ENCODE measurements around the gene KLK12. TPM values are rescaled to one million over a fixed set of nuclear protein-coding genes. Genes with fewer than 3 reads are reported as not detected.

The KLK12 gene
- total RNA-seq, 1 donor from 2014 or later = 1.6 TPM

GRCh38 chr19:51075998-51076397, 41.2 kb upstream of the KLK12 start:
- no peak for TF ChIP-seq CTCF (conservative IDR thresholded peaks at IDR 0.05)
- H3K36me3 Mint-ChIP-seq = no peaks in the 10 kb centered on the region
- no peak for DNase-seq (ENCODE audit: extremely low spot score, unreplicated experiment)
- no peak overlapping the region for H3K27ac Mint-ChIP-seq
- no peak overlapping the region for H3K4me3 Mint-ChIP-seq
- no peaks in the 10 kb centered on the region for H3K4me1 Mint-ChIP-seq (ENCODE audit: unreplicated experiment)
- peaks cover 4% of the 10 kb centered on the region for H3K9me3 Mint-ChIP-seq
- peaks cover 15% of the 10 kb centered on the region for H3K27me3 Mint-ChIP-seq

- H3K36me3 Mint-ChIP-seq = no peaks in the 10 kb centered on the region
- TF ChIP-seq CTCF (conservative IDR thresholded peaks at IDR 0.05) = no peak
- peaks cover 21% of the 10 kb centered on the region for H3K27me3 Mint-ChIP-seq
- H3K4me3 Mint-ChIP-seq = no peak overlapping the region
- peaks cover 14% of the 10 kb centered on the region for H3K9me3 Mint-ChIP-seq
- no peak overlapping the region for H3K27ac Mint-ChIP-seq
- H3K4me1 Mint-ChIP-seq (ENCODE audit: unreplicated experiment) = no peaks in the 10 kb centered on the region
- no peak for DNase-seq (ENCODE audit: extremely low spot score, unreplicated experiment)
Measured at GRCh38 chr19:51071095-51071405, 36.2 kb upstream of the KLK12 start.

DNA sequence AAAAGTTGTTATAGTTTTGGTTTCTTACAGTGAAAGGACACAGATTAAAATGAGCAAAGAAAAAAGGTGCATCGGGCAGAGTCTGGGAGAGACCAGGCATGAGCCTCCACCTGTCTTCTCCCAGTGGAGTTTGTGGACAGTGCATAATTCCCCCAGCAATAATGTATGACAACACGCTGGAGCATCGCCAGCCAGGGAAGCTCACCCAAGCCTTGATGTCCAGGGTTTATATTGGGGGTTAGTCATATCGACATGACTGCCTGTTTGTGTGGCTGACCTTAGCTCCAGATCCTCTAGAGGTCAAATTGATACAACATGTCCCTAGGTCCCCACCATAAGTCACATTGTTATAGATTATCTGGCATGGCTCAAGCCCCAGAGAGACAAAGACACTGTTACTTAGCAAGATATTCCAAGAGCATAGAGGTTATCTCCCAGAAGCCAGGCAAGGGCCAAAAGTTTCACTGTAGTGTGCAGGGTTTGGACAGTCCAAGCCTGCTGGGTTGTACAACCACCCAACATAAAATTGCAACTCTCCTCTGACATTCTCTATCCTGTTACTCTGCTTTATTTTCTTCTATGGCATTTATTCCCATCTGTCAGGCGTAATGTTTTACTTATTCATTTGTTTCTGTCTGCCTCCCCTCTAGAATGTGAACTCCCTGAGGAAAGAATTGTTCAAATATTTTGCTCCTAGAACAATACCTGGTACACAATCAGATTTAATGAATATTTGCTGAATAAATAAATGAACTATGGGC, 35.7 kb upstream of the KLK12 start:
- no peak for DNase-seq (ENCODE audit: extremely low spot score, unreplicated experiment)
- Mint-ChIP-seq H3K27me3 (peaks cover 24% of the 10 kb centered on the region), H3K36me3 (no peaks in the 10 kb centered on the region), H3K4me1 (ENCODE audit: unreplicated experiment) (no peaks in the 10 kb centered on the region), H3K9me3 (peaks cover 14% of the 10 kb centered on the region), H3K4me3 (peak overlapping the region; percentile 18), H3K27ac (no peak overlapping the region)
- TF ChIP-seq CTCF (conservative IDR thresholded peaks at IDR 0.05) = no peak

DNA sequence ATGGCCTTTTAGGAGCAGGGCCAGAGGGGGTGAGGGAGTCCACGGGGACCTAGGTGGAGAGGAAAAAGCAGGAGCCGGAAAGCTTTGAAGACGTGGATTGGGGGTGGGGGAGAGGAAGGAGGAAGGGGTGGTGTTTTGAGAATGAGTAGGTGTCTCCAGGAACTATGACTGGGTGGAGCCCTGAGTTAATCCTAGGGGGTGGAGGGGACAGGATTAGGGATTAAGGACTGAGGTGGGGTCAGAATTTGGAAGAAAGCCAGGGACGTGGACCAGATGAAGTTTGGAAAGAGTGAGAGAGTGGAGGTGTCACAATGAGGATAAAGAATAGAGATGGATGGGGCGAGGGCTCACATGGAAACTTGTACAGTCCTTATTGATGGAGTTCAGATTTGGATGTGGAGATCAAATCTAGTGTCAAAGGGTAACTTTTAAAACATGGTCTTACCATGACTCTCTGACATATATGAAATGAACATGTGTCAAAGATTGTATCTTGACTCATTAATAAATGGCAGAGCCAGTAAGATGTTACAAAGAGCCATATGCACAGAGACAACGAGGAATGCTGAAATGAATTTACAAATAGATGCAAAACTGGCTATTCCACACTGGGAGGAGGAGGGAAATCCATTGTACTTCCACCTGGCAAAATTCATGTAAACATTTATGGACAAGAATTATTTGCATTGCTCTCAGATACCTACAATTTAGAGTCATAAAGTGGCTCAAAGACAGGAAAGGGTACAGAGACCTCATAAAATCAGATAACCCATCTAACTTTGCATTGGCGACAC, 31.8 kb upstream of the KLK12 start:
- no peak for TF ChIP-seq CTCF (conservative IDR thresholded peaks at IDR 0.05)
- no peaks in the 10 kb centered on the region for H3K4me1 Mint-ChIP-seq (ENCODE audit: unreplicated experiment)
- H3K36me3 Mint-ChIP-seq = no peaks in the 10 kb centered on the region
- H3K4me3 Mint-ChIP-seq = peak overlapping the region; percentile 27
- no peak for DNase-seq (ENCODE audit: extremely low spot score, unreplicated experiment)
- H3K9me3 Mint-ChIP-seq = peaks cover 10% of the 10 kb centered on the region
- peaks cover 25% of the 10 kb centered on the region for H3K27me3 Mint-ChIP-seq
- no peak overlapping the region for H3K27ac Mint-ChIP-seq

DNA sequence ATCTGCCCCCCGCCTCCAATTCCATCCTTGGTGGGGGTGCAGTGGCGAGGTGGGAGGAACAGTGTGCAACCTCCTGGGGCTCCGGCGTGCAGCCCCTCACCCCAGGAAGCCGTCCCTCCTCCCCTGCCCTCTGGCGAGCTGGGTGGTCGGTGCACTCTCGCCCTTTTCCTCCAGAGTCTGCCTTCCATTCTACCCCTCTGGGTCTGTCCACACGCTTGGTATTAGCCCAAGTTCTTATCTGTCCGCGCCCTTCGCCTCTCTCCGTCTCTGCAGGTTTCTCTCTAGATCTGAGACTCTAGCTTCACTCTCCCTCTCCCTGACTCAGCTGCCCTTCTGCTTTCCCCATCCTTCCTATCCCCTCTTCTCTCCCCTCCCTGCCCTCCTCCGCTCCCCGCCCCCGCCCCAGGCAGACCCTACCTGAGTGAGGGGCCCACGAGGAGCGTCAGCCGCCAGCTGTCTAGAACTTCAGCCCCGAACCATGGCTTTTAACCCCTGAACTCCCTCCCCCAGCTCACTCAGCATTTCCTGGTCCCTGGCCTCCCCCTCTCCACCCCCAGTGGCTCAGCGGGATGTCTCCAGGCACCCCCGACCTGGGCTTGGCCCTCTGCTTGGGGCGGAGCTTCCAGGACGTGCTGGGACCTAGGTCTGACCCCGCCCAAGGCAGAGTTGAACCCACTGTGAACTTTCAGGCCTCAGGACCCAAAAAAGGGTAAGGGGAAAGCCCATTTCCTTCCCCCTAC, 30.6 kb upstream of the KLK12 start:
- peaks cover 17% of the 10 kb centered on the region for H3K9me3 Mint-ChIP-seq
- no peaks in the 10 kb centered on the region for H3K36me3 Mint-ChIP-seq
- H3K4me3 Mint-ChIP-seq = peak overlapping the region; percentile 86
- H3K4me1 Mint-ChIP-seq (ENCODE audit: unreplicated experiment) = no peaks in the 10 kb centered on the region
- no peak for TF ChIP-seq CTCF (conservative IDR thresholded peaks at IDR 0.05)
- H3K27ac Mint-ChIP-seq = no peak overlapping the region
- H3K27me3 Mint-ChIP-seq = peaks cover 33% of the 10 kb centered on the region
- no peak for DNase-seq (ENCODE audit: extremely low spot score, unreplicated experiment)
